VCaP (cell line): ENCODE results near the gene GRIA4.

Experiments used
- H3K27ac ChIP-seq: fragments of 450-650 bp; 2 replicates; pipeline ENCODE4 v1.5.1; 2017
- CTCF ChIP-seq: fragments of 450-650 bp; conservative IDR thresholded peaks from 2 replicates; pipeline ENCODE4 v1.5.1; 2017; ENCODE audit warnings: mild to moderate bottlenecking, moderate library complexity

GRIA4 gene

GRCh38 chr11:105960252-105961245 lies 350.7 kb downstream of the GRIA4 start:
- TF ChIP-seq CTCF: no peak
- H3K27ac ChIP-seq: no peak overlapping the region

GRCh38 chr11:105968021-105968697 lies 358.3 kb downstream of the GRIA4 start:
- no peak for TF ChIP-seq CTCF

GRCh38 chr11:105969756-105970155 lies 359.9 kb downstream of the GRIA4 start:
- no peak overlapping the region for H3K27ac ChIP-seq
- TF ChIP-seq CTCF: no peak

More at GRCh38 chr11:105968021-105968697, 358.3 kb downstream of the GRIA4 start:
- H3K27ac ChIP-seq: no peak overlapping the region

- no peak for TF ChIP-seq CTCF
- no peak overlapping the region for H3K27ac ChIP-seq
These were observed 365.3 kb downstream of the GRIA4 start for GRCh38 chr11:105975128-105975527.

- no peak overlapping the region for H3K27ac ChIP-seq
- no peak for TF ChIP-seq CTCF
These were observed 370.3 kb downstream of the GRIA4 start for GRCh38 chr11:105979997-105980703.

GRCh38 chr11:105986554-105986953 lies 376.7 kb downstream of the GRIA4 start:
- TF ChIP-seq CTCF: no peak
- no peak overlapping the region for H3K27ac ChIP-seq

GRCh38 chr11:105988197-105988596 lies 378.3 kb downstream of the GRIA4 start:
- no peak for TF ChIP-seq CTCF
- H3K27ac ChIP-seq: no peak overlapping the region
